ENCODE measurements around the gene HSPA1A. TPM values are rescaled to one million over a fixed set of nuclear protein-coding genes. Genes with fewer than 3 reads are reported as not detected.
A peak's percentile ranks its signal among the peaks of the same experiment; 100 is the strongest.
"Not testable (repeated sequence)": the region's sequence is repeated elsewhere in the genome, so short reads cannot be mapped to it uniquely, and the experiment has no call there.

Gene HSPA1A
- total RNA-seq, 2 donors from 2014 or later = 160 to 262 TPM

DNA sequence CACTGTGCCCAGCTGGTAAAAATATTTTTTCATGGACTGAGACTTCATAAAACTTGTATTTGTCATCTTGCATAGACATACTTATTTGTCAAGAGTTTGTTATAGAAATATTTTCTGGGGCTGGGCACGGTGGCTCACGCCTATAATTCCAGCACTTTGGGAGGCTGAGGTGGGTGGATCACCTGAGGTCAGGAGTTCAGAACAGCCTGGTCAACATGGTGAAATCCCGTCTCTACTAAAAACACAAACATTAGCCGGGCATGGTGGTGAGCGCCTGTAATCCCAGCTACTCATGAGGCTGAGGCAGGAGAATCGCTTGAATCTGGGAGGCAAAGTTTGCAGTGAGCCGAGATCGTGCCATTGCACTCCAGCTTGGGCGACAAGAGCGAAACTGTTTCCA is 6.7 kb upstream of the HSPA1A start:
- Mint-ChIP-seq H3K27ac (peak overlapping the region; percentile 31 to 99), H3K4me1 (ENCODE audit: low read depth in 2 of 2) (peaks cover 23 to 45% of the 10 kb centered on the region in 2 donors)
- H3K4me3 Mint-ChIP-seq; ATAC-seq; H3K9me3 Mint-ChIP-seq; H3K27me3 Mint-ChIP-seq; H3K36me3 Mint-ChIP-seq; DNase-seq (ENCODE audit: low spot score): not testable (repeated sequence)

DNA sequence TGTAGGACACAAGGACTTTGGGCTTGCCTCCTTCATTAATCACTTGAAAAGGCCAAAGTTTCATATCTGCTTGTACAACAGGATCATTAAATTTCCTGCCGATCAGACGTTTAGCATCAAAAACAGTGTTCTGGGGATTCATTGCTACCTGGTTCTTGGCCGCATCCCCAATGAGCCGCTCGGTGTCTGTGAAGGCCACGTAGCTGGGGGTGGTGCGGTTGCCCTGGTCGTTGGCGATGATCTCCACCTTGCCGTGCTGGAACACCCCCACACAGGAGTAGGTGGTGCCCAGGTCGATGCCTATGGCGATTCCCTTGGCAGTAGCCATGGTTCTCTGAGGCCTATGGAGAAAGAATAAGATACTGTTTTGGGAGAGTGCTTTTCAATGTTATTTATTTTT is 3.7 kb upstream of the HSPA1A start:
- ATAC-seq (no peak), DNase-seq (ENCODE audit: low spot score) (no peak)
- Mint-ChIP-seq H3K9me3 (no peaks in the 10 kb centered on the region), H3K4me1 (ENCODE audit: low read depth in 2 of 2) (peaks cover 25 to 47% of the 10 kb centered on the region in 2 donors), H3K36me3 (peaks cover 4% of the 10 kb centered on the region), H3K27me3 (no peaks in the 10 kb centered on the region), H3K4me3 (no peak overlapping the region), H3K27ac (peak overlapping the region; percentile 99 to 100)

DNA sequence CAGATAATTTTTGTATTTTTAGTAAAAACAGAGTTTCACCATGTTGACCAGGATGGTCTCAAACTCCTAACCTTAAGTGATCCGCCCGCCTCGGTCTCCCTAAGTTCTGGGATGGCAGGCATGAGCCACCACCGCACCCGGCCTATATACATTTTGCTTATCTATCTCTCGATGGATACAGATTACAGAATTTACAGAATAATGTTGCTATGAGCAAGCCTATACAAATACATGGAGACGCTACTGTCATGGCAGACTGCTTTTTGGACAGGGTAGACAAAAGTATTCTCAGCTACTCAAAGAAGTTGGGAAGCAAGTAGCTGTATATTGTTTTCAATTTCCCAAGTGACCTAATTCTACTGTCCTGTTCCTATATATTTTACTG is 1.9 kb upstream of the HSPA1A start:
- Mint-ChIP-seq H3K4me1 (ENCODE audit: low read depth in 2 of 2) (peaks cover 34 to 54% of the 10 kb centered on the region in 2 donors), H3K4me3 (peak overlapping the region; percentile 92), H3K9me3 (no peaks in the 10 kb centered on the region), H3K27me3 (no peaks in the 10 kb centered on the region), H3K27ac (peak overlapping the region; percentile 99 to 100), H3K36me3 (peaks cover 11% of the 10 kb centered on the region)
- DNase-seq (ENCODE audit: low spot score) (no peak), ATAC-seq (no peak)

DNA sequence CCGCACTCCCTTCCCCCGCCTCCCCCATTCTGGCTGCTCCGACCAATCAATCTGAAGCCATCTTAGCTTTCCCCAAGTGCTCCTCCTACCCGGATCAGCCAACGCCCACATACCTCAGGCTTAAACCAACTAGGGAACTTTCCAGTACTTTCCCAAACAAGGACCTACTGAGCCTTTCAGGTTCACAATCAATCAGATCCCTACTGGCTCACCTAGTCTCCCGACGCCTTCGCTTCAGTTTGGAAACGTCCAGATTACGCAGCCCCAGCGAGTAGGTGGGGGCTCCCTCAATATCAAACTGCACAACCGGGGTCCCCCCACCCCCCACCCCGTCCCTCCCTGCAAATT is 692 bp upstream of the HSPA1A start:
- Mint-ChIP-seq H3K36me3 (peaks cover 11% of the 10 kb centered on the region), H3K9me3 (no peaks in the 10 kb centered on the region), H3K27me3 (no peaks in the 10 kb centered on the region), H3K4me1 (ENCODE audit: low read depth in 2 of 2) (peaks cover 37 to 56% of the 10 kb centered on the region in 2 donors), H3K27ac (peak overlapping the region; percentile 99 to 100), H3K4me3 (peak overlapping the region; percentile 92)
- DNase-seq (ENCODE audit: low spot score) (peak; percentile 91), ATAC-seq (peak; percentile 62 to 82)

DNA sequence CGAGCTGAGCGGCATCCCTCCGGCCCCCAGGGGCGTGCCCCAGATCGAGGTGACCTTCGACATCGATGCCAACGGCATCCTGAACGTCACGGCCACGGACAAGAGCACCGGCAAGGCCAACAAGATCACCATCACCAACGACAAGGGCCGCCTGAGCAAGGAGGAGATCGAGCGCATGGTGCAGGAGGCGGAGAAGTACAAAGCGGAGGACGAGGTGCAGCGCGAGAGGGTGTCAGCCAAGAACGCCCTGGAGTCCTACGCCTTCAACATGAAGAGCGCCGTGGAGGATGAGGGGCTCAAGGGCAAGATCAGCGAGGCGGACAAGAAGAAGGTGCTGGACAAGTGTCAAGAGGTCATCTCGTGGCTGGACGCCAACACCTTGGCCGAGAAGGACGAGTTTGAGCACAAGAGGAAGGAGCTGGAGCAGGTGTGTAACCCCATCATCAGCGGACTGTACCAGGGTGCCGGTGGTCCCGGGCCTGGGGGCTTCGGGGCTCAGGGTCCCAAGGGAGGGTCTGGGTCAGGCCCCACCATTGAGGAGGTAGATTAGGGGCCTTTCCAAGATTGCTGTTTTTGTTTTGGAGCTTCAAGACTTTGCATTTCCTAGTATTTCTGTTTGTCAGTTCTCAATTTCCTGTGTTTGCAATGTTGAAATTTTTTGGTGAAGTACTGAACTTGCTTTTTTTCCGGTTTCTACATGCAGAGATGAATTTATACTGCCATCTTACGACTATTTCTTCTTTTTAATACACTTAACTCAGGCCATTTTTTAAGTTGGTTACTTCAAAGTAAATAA is 2.0 kb downstream of the HSPA1A start:
- Mint-ChIP-seq H3K27ac (peak overlapping the region; percentile 92 to 93), H3K4me3 (peak overlapping the region; percentile 92), H3K4me1 (ENCODE audit: low read depth in 2 of 2) (peaks cover 52 to 59% of the 10 kb centered on the region in 2 donors)
- not testable (repeated sequence) for H3K27me3 Mint-ChIP-seq; H3K36me3 Mint-ChIP-seq; DNase-seq (ENCODE audit: low spot score); ATAC-seq; H3K9me3 Mint-ChIP-seq

DNA sequence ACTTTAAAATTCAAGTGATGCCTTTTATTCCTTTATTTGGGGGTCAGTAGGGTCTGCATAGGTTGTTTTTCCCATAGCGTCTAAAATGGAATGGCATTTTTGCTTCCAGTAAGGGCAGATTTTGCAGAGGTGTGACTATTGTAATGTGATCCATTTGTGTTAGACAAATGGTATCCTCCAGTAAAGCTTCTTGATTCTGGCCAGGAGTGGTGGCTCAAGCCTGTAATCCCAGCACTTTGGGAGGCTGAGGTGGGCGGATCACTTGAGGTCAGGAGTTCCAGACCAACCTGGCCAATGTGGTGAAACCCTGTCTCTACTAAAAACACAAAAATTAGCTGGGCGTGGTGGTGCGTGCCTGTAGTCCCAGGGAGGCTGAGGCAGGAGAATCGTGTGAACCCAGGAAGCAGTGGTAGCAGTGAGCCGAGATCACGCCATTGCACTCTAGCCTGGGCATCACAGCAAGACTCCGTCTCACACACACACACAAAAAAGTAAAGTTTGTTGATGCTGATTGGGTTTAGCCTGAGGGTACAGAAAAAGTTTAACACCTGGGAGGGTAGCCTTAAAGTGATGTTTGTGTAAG is 2.7 kb downstream of the HSPA1A start:
- peak overlapping the region; percentile 92 to 93 for H3K27ac Mint-ChIP-seq
- H3K36me3 Mint-ChIP-seq; DNase-seq (ENCODE audit: low spot score); H3K9me3 Mint-ChIP-seq; H3K27me3 Mint-ChIP-seq; ATAC-seq: not testable (repeated sequence)
- H3K4me1 Mint-ChIP-seq (ENCODE audit: low read depth in 2 of 2) = peaks cover 49 to 59% of the 10 kb centered on the region in 2 donors
- H3K4me3 Mint-ChIP-seq = peak overlapping the region; percentile 92

DNA sequence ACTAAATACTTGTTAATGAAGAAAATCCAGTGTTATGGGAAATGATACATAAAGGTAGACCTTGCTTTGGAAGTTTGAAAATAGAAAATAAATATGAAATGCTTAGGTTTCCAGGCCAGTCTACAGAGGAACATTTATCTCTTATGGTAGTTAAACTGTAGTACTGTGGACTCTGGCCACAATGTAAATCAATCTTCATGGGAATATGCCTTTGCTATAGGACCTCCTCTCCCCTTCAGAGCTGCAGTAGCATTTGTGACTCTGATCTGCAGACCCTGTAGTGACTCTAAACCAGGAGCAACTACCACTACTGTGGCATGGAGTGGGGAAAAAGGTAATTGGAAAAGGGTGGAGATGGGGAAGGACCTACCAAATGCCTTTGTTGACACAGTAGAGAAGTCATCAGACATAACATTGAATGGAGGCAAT is 4.5 kb downstream of the HSPA1A start:
- Mint-ChIP-seq H3K27me3 (no peaks in the 10 kb centered on the region), H3K36me3 (peaks cover 6% of the 10 kb centered on the region), H3K27ac (peak overlapping the region; percentile 55 to 93), H3K9me3 (no peaks in the 10 kb centered on the region), H3K4me1 (ENCODE audit: low read depth in 2 of 2) (peaks cover 37 to 45% of the 10 kb centered on the region in 2 donors), H3K4me3 (peak overlapping the region; percentile 66)
- ATAC-seq = no peak
- no peak for DNase-seq (ENCODE audit: low spot score)

DNA sequence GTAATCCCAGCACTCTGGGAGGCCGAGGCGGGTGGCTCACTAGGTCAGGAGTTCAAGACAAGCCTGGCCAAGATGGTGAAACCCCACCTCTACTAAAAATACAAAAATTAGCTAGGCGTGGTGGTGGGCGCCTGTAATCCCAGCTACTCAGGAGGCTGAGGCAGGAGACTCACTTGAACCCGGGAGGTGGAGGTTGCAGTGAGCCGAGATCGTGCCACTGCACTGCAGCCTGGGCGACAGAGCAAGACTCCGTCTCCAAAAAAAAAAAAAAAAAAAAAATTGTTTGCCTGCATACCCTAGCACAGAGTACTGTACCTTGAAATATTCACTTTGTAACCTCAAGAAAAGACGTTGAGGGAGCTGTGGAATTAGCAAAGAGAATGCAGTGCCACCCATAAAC is 5.1 kb downstream of the HSPA1A start:
- not testable (repeated sequence) for H3K36me3 Mint-ChIP-seq; H3K27me3 Mint-ChIP-seq; ATAC-seq; DNase-seq (ENCODE audit: low spot score); H3K9me3 Mint-ChIP-seq
- H3K27ac Mint-ChIP-seq = peak overlapping the region; percentile 89 to 94
- peaks cover 38 to 47% of the 10 kb centered on the region in 2 donors for H3K4me1 Mint-ChIP-seq (ENCODE audit: low read depth in 2 of 2)
- peak overlapping the region; percentile 89 for H3K4me3 Mint-ChIP-seq

DNA sequence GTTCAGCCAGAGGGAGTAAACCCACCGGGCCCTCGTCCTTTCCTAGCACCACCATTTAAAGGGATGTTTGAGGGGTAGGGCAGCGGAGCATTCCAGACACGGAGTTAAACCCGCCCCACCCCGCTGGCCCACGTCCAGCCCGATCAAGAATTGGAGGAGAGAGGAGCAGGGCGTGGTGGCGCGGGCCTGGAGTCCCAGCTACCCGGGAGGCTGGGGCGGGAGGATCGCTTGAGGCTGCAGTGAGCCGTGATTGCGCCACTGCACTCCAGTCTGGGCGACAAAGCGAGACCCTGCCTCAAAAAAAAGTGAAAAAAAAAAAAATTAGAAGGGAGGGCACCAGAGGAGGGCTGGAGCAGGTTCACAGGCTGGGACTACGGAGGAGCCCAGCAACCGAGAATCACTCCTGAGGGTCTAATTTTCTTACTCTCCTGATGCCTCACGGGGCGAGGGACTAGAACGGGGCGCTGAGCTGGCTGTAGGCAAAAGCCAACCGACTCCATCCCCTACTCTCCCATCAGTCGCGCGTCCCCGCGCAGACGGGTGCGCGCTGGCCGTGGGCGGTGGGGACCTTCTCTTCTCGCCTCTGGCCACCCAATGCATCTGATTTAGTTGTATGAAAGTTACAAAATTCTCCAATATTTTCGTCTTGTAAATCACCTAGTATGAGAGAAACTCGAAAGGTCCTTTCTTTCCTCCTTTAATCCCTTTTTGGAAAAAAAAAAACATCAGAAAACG is 6.1 kb downstream of the HSPA1A start:
- peak overlapping the region; percentile 89 for H3K4me3 Mint-ChIP-seq
- H3K36me3 Mint-ChIP-seq = peaks cover 6% of the 10 kb centered on the region
- no peaks in the 10 kb centered on the region for H3K9me3 Mint-ChIP-seq
- no peaks in the 10 kb centered on the region for H3K27me3 Mint-ChIP-seq
- peak overlapping the region; percentile 89 to 94 for H3K27ac Mint-ChIP-seq
- H3K4me1 Mint-ChIP-seq (ENCODE audit: low read depth in 2 of 2) = peaks cover 39 to 52% of the 10 kb centered on the region in 2 donors
- peak; percentile 66 to 69 for ATAC-seq
- DNase-seq (ENCODE audit: low spot score) = peak; percentile 76

DNA sequence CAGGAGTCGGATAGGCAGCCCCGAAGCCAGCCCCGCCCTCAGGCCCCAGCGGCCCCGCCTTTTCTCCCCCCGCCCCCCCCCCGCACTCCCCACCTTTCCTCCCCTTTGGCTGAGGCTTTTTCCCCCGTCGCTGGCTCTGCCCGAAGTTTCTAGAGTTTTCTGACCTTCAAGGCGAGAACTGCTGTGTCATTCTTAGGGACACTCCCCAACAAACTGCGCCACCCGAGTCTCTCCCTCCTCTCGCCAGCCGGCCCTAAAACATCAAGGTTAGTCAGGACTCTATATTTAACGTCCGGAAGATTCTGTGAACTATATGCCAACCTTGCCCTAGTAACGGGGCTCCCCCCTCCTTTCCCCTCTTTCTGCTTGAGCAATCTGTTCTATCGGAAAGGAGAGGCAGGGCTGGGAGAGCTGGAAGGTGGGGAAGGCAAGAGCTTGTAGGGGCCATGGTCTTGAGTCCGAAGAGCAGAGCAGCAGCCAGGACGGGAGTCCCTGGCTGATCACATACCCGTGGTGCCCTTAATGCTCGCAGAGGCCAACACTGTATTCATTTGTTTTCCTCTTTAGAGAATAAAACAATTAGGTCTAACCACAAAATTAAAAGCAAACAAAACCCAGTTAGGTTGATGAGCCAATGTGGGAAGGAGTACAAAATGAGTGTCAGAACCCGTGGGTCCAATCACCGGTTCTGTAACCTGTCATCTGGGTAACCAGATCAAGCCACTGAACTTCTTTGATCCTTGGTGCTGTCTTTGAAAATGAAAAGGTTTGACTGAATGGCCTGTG is 6.9 kb downstream of the HSPA1A start:
- H3K4me3 Mint-ChIP-seq = peak overlapping the region; percentile 89
- peak overlapping the region; percentile 89 to 94 for H3K27ac Mint-ChIP-seq
- DNase-seq (ENCODE audit: low spot score) (peak; percentile 89), ATAC-seq (peak; percentile 75 to 84)
- no peaks in the 10 kb centered on the region for H3K9me3 Mint-ChIP-seq
- H3K36me3 Mint-ChIP-seq = peaks cover 6% of the 10 kb centered on the region
- H3K4me1 Mint-ChIP-seq (ENCODE audit: low read depth in 2 of 2) = peaks cover 47 to 59% of the 10 kb centered on the region in 2 donors
- no peaks in the 10 kb centered on the region for H3K27me3 Mint-ChIP-seq

DNA sequence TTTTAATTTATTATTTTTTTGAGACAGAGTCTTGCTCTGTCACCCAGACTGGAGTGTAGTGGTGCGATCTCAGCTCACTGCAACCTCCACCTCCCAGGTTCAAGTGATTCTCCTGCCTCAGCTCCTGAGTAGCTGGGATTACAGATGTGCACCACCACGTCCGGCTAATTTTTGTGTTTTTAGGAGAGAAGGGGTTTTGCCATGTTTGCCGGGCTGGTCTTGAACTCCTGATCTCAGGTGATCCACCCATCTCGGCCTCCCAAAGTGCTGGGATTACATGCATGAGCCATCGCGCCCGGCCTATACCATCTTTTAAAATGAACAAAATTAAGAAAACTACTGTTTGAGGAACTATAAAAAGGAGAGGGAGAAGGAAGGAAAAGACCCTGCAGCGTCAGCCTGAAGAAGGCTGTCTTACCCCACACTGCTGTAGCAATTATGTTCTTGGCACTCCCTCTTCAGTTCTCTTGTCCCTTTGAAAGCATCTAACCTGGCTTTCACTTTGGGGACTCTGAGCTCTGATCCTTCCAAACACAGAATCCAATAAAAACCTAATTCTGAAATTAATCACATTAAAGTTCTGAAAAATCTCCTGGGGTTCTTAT is 8.4 kb downstream of the HSPA1A start:
- H3K36me3 Mint-ChIP-seq; ATAC-seq; H3K27me3 Mint-ChIP-seq; H3K9me3 Mint-ChIP-seq; DNase-seq (ENCODE audit: low spot score): not testable (repeated sequence)
- Mint-ChIP-seq H3K27ac (peak overlapping the region; percentile 89 to 94), H3K4me3 (peak overlapping the region; percentile 45), H3K4me1 (ENCODE audit: low read depth in 2 of 2) (peaks cover 35 to 48% of the 10 kb centered on the region in 2 donors)

DNA sequence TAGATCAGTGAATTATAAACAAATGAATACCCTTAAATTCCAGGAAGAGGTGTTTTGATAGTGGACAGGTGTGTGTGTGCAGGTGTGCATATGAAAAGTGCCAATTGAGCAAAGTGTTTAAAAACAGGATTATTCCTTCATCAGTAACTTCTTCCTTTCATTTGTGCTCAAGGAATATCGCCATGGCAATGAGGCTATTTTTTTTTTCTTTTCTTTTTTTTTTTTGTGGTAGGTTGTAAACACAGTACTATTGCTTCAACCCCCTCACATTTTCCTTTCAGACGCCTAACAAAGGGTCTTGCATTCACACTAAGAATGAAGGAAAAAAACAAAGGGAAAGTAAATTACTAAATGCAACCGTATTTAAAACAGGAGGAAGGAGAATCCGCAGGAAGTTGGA is 10.2 kb downstream of the HSPA1A start:
- H3K27me3 Mint-ChIP-seq = no peaks in the 10 kb centered on the region
- no peak for ATAC-seq
- no peaks in the 10 kb centered on the region for H3K9me3 Mint-ChIP-seq
- H3K4me1 Mint-ChIP-seq (ENCODE audit: low read depth in 2 of 2) = peaks cover 39 to 43% of the 10 kb centered on the region in 2 donors
- H3K36me3 Mint-ChIP-seq = peaks cover 8% of the 10 kb centered on the region
- peak overlapping the region; percentile 88 for H3K4me3 Mint-ChIP-seq
- peak overlapping the region; percentile 91 to 97 for H3K27ac Mint-ChIP-seq
- no peak for DNase-seq (ENCODE audit: low spot score)

DNA sequence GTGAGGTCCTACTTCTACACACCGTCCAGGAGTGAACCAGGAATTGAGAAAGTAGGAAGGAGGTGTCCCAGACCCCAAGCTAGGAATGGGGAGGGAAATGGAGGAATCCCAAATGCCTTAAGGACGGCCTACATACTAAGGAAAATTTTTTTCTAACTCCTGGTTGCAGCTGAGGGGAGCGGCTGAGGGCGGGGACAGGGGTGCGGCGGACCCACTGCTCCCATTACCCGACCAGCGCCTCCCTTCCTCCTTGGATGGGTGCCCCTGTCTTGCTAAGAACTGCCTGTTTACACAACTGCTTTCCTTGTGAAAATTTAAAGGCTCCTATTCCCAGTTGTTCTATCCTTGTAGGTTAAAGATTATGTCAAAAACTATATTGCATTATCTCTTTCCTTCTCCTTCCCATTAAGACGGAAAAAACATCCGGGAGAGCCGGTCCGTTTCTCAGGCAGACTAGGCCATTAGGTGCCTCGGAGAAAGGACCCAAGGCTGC is 11.5 kb downstream of the HSPA1A start:
- no peak for ATAC-seq
- Mint-ChIP-seq H3K27me3 (no peaks in the 10 kb centered on the region), H3K4me1 (ENCODE audit: low read depth in 2 of 2) (peaks cover 37 to 38% of the 10 kb centered on the region in 2 donors), H3K36me3 (peaks cover 11% of the 10 kb centered on the region), H3K9me3 (no peaks in the 10 kb centered on the region), H3K27ac (peak overlapping the region; percentile 91 to 97), H3K4me3 (peak overlapping the region; percentile 88)
- DNase-seq (ENCODE audit: low spot score) = no peak
